ENCODE results near the gene CTSD.

CTSD gene

DNA sequence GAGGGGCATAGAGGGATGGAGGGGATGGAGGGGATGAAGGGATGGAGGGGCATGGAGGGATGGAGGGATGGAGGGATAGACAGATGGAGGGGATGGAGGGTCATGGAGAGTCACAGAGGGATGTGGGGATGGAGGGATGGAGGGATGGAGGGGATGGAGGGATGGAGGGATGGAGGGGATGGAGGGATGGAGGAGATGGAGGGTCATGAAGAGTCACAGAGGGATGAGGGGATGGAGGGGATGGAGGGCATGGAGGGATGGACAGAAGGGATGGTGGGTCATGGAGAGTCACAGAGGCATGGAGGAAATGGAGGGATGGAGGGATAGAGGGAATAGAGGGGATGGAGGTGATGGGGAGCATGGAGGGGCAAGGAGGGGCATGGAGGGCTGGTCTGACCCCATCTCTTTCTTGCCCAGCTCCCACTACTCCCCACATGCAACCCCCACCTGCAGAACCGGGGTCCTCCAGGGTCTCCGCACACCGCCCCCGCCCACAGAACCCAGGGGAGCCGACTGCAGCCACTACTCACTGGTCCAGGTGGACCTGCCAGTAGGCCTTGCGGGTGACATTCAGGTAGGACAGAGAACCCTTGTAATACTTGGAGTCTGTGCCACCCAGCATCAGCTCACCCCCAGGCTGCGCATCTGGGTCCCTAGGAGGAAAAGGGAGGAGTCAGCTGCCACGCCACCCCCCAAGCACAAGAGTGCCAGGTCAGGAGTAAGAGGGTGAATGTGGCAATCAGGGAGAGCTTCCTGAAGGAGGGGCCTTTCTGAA, 9.2 kb downstream of the CTSD start:
- DNase-seq: no peak

DNA sequence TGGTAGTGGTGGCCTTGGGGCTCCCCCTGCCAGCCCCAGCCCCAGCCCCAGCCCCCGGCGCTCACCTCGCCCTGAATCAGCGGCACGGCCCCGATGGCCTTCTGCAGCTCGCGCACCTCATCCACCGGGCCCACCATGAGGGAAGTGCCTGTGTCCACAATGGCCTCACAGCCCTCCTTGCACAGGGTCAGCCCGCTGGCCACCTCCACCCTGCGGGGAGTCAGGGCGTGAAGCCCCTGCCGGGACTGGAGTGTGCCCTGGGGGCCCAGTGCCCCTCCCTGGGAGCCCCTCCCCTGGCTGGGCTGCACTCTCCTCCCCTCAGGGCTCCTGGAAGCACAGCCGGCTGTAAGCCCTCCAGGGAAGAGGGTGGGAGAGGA, 9.8 kb downstream of the CTSD start:
- DNase-seq: no peak

DNA sequence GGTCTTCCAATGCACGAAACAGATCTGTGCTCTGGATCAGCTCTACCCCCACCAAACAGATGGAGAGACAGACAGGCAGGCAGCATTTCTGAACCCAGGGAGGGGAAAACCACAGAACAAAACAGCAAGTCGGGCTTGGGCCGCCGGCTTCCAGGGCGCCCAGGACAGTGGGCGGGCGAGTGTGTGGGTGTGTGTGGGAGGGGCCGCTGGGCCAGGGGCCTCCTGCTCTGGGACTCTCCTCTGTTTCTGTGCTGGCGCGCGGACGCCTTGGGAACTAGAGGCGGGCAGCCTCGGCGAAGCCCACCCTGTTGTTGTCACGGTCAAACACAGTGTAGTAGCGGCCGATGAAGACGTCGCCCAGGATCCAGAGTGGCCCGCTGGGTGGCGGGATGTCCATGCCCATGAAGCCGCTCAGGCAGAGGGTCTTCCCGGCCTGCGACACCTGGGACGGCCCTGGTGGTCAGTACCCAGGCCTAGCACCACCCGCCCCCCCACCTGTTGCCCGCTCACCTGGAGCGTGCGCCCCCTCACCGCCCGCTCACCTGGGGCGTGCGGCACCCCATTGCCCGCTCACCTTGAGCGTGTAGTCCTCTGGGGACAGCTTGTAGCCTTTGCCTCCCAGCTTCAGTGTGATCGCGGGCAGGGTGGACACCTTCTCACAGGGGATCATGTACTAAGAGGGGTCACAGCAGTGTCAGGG, 10.3 kb downstream of the CTSD start:
- no peak for DNase-seq

DNA sequence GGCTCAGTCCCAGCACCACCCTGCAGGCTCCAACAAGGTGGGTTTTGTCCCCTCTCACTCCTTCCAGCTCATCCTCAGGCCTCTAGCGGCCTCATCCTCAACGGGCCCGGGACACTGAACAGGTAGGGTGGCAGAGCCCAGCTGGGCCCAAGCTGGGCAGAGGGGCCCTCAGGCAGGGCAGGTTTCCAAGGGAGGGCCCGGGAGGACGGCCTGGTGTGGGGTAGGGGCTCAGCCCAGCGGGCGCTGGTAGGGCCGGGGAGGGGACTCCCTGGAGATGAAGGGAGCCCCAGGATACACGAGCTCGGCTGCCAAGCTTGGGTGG, 10.9 kb downstream of the CTSD start:
- DNase-seq: no peak

DNA sequence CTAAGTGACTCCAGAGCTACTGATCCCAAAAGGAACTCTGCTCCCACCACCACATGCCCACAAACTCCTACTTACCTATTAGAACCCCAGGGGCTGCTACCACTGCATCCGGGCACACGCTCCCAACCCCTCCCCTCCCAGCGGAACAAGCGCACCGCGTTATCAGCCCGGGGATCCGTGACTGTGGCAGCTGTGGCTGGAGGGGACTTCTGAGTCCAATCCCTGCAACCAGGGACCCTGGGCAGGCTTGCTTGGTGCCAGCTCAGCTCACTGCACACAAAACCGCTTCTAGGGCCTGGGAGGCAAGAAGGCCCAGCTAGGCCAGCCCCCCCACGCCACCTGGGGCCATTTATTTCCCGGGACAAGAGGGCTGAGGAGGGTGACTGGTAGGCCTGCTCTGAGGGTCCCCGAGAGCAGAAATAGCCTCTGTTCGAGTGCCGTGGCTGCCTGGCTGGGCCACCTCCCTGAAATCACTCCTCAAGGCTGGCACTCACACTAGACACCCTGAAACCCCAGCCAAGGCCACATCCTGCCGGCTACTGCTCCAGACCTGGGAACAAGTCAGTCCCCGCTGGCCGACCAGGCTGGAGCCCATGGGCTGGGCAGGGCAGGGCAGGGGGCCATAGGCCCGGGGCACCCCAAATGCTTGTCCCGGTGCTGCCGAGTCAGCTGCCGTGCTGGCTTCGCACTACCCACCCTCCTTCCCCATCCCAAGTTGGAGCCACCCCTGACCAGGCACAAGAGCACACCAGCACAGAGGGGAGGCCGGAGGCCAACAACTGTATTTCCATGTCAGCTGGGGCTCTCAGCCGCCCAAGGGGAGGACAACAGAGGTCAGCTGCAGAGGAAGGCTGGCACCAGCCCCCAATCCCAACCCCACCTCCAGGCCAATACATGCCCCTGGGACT, 11.5 kb downstream of the CTSD start:
- no peak for DNase-seq

DNA sequence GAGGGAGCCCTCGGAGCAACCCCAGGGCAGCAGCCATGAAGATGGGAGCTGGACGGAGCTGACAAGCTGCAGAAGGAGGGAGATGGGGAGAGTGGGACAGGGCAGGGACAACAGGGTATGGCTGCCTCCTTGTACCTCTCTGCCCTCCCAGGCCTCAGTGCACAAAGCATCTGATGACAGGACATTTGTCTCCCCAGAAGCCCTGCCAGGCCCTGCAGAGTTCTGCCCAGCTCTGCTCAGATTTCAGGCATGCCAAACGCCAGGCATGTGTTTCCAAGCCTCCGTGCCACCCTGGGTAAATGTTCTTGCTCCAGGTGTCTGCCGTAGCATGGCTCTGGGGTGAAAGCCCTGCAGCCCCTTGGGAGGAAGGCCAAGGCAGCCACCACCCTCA, 12.2 kb downstream of the CTSD start:
- DNase-seq: no peak

DNA sequence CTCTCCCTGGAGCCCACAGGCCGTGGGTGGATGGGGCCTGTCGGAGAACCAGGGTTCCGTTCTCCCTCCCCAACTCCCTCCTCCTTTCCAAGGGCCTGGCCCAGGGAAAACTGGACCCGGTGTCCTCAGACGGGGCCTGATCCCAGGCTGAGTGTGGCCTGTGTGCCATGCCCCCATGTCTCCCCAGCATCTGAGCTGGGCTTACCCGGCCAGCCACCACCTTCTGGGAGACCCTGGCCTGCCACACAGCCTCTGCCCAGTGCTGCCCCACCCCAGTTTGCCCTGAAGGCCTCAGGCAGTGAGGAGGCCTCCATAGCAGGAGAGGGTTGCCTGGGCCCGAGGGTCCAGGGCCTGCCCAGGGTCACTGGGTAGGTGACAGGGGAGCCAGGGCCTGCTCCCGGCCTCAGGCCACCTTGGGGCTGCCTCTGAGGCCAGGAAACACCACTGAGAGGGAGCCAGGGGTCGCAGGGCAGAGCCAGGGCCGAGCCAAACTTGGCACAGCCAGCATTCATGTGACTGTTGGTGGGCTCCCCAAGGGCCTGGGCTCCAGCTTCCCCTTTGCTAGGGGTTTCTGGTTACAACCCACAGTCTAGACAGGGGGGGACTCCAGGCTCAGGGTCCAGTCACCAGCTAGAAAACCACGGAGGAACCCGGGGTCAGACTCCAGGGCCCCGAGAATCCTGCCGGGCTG, 12.7 kb downstream of the CTSD start:
- DNase-seq: no peak

DNA sequence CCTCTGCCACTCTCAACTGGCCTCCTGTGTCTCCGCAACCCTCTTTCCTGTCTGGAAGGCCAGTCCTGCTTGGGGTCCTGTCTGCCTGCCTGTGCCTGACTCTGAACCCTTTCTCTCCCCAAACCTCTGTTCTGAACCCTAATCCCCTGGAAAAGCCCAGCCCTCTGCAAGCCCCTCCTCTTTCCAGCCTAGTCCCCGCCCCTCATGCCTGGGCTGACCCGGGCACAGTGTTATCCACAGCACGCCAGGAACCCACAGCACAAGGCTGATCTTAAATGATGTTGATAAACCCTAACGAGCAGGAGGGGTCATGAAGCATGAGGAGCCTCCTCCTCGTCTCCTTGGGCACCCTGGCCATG, 13.3 kb downstream of the CTSD start, which contains the start of gene IFITM10:
Gene IFITM10 (minus strand): TSS at position 115 of the 359 bp plus-strand sequence. CDS start 153 bp downstream, outside the sequence.
- DNase-seq: no peak

DNA sequence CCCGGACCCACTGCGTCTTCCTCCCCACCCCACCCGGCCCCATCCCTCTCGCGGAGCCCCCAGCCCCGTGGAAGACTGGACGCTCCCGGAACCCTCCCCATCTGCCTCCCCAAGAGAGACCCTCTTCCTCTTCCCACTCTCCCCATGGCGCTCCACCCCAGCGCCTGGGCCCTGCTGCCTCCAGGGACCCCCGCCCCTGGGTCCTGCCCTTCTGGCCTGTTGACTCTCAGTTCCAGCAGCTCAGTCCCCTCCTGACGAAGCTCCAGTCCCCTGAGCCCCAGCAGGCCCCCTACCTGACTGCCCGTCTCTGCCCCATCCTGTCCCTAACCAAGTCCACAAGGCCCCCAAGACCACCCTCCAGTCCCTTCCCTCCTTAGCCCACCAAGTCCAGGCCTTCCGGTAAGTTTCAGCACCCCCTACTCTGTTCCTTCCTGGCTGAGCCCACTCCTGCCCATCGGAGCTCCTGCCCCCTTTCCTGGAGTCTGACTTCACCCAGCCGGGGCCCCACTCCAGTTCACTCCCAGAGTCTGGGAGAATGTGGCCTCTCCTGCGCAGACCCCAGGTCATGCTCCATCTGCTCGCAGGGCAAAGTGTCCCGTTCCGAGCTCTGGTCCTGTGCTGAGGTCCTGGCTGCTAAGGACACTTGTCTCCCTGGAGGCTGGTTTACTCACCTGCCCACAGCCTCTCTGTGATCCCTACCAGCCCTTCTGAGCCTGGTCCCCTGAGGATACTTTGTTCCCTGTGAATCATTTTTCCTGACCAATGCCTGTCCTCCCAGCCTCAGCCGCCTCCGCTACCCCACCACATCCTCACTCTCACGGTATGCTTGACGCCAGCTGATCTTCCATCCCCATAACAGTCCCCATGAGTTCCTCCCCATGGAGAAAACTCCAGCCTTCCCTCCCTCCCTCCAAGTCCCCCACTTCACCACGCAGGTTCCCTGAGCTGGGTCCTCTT, 14.1 kb downstream of the CTSD start:
- no peak for DNase-seq

DNA sequence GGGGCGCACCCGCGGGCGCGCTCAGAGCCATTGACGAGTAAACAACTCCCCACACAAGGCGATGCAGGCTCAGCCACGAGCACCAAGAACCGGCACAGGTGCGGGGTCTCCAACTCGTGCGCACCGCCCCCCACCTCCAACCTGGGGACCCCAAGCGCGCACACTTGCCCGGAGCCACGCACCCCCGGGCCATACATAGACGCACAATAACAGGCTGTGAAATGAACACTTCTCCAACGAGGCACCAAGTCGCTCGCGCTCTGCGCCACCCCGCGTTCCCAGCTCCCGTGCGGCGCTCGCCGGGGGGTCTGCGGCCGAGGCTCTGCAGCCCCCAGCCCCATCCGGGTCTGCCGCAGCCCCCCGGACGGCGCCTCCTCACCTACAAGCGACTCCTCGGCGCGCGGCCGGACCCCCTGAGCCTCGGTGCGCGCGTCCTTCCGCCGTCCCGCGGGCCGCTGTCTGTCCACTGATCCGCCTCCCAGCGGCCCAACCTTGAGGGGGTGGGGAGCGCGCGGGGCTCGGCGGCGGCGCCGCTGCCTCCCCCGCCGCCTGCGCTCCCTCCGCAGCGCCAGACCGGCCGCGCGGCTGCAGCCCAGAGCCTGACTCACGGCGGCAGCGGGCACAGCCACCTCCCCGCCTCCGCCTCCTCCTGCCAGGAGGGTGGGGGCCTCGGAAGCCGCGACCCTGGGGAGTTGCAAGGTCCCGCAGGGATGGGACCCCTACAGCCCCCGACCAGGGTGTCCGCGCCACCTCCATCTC, 14.9 kb downstream of the CTSD start:
- DNase-seq: no peak

DNA sequence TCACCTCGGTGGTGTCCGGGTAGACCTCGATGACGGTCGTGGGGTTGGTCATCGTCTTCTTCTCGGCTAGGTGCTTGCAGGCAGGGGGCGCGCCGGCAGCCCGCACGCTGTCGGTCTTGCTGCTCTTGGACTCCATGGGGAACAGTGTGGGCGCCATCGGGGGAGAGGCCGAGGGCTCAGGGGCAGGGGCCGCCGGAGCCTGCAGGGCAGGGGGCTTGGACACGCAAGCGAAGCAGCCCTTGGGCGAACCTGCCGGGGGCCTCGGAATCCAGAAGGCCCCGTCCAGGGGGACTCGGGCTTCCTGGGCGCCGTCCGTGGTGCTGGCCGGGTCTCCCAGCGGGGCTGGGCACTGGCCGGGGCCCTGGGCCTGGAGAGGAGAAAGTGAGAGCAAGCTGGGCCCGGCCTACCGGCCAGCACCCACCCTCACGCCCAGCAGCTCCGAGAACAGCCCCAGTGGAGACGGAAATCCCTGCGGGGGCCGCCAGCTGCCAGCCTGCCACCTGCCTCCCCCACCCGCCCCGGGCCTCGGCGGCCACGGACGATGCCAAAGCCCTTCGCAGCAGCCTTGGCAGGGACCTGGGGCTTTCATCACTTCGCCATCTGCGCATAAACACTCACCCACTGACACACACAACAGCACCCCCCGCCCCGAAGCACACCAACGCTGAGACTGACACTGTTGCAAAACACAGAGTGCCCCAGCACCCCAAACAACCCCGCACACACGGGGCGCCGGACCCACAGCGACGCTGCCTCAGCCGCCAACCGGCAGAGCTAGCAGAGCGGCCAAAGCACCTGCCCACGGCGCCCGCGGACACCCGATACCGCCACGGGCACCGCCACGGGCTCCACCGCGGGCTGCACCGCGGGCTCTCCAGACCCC, 15.7 kb downstream of the CTSD start:
- no peak for DNase-seq

DNA sequence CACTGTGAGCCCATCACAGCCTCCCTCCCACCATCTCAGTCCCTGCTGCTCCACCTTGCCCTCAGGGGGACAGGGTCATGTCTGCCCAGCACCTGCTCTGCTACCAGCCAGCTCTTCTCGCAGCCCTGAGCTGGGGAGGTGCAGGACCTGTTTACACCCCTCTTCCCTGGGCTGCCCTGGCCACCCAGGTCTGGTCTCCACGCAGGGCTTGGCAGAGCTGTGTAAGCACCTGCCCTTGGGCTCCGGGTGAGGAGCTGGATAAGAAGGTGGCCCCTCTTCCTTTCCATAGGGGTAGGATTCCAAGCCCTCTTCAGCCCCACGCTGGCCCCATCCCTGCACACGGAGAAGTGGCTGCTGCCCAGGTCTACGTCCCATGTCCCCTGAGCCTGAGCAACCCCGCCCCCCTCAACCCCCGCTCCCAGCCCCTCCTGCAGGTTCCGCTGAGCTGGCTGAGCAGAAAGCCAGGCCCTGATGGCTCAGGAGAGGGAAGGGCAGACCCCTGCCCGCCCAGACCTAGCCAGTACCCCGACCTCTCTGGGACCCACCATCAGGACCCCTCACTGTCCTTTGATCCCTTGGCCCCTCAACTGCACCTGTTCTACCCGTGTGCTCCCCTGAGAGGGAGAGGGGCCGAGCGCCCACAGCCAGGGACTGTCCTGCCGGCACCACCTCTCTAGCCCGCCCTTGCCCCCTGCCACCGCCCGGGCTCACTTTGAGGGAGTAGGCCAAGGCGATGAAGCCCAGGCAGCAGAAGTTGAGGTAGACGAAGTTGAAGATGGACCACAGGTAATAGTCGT, 16.6 kb downstream of the CTSD start:
- no peak for DNase-seq

DNA sequence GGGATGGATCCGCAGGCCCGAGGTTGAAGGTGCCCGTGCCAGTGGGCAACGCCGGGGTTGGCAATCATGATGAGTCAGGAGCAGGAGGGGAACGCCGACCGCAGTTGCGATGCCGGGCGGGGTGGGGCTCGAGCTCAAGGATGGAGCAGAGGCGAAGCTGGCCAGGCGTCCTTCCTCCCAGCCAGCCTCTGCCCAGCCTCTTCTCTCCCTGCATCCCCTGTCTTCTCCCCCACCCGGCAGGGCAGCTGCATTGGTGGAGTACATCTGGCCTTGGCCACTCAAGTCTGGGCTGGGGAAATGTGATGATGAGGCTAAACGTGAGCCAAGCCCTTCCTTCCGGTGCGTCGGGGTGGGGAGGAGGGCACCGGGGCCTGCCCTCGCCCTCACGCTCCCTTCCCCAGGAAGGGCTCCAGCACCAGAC, 17.2 kb downstream of the CTSD start:
- DNase-seq: peak; percentile 7

DNA sequence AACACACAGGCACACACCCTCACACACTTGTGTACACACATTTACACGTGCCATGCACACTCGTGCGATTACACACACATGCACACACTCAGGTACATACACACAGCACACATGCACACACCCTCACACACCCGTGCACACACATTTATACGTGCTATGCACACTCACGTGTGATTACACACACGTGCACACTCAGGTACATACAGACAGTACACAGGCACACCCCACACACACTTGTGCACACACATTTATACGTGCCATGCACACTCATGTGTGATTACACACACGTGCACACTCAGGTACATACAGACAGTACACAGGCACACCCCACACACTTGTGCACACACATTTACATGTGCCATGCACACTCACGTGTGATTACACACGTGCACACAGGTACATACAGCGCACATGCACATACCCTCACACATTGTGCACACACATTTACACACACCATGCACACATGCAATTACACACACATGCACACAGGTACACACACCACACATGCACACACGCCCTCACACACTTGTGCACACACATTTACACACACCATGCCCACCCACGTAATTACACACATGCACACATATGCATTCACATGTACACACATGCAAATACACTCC, 17.9 kb downstream of the CTSD start:
- DNase-seq: no peak

DNA sequence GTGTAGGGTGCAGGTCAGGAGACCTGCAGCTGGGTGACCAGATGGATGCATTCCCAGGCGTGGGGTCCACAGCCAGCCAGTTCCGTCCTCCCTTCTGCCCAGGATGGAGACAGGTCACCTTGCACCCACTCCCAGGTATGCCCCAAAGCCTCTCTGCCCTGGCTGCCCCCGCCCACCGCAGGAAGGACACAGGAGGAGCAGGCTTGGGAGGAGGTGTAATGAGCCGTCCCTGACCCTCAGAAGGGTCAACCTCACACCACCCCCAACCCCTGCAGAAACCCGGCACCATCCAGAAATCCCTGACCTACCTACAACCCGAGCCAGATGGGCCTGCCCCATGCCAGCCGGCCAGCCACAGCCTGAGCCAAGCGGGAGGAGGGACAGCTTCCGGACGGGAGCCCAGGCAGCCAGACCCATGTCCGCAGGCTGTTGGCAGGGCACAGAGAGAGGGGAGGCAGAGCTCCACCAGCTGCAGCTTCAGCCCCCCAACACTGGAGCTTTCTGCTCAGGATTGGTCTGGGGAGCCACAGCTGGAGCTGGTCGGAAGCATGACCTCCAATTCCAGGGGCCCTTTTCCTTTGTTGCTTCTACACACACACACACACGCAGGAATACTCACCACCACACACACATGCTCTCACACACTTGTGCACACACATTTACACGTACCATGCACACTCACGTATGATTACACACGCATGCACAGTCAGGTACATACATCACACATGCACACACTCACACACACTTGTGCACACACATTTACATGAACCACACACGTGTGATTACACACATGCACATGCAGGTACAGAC, 18.6 kb downstream of the CTSD start:
- no peak for DNase-seq

DNA sequence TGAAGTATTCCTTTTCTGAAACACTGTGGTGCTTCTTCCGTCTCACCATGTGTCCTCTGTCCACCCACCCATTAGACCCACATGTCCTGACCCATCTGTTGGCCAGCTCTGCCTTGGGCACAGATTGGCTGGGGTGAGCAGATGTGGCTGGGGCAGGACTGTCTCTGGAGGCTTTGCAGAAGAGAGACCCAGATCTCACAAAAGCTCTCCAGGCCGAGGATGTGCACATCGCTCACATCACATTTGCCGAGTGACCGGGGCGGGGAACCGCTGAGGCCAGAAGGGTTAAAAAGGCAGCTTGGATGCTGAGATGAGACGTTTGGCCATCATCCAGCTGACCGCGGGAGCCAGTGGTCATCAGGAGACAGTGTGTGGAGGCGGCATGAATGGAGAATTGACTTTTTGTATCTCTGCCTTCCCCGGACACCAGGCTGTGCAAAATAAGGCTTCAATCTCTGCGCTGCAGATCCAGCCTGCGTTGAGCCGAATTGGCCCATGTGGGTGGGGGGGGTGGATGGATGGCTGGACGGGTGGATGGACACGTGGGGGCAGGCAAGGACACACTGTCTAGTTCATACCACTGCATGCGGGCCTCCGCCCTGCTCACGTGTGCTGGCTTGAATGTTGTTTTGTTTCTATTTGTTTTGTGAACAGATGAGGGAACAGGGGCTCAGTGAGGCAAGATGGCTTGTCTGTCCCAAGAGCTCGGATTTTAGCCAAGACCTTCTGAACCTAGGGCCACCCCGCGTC, 19.4 kb downstream of the CTSD start:
- DNase-seq: no peak

DNA sequence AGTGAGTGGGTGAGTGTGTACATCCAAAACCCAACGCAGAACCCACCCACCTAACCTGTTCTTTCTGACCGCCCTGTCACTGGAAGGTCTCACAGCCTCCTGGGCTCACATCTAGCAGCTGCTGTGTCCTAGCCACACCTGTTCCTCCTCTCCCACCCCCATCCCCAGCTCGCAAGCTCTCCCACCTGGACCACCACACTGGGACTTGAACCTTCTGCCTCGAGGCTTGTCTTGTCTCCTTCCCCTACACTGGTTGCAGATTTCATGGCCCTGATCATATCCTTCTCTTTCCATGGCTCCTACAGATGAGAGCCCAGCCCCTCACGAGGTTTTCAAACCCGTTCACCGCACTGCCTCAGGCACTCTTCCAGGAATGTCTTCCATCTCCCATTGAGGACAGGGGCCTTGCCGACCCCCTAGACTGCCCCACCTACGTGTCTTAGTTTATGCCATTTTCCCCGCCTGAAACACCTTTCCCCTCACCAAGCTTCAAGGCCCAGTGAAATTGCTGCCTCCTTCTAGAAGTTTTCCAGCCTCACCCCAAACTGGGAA, 20.1 kb downstream of the CTSD start:
- DNase-seq: no peak

Measured in DMS79 treated with DMSO at 0.1 percent for 48 hours (cell line).